Spleen (tissue), 11 donors: ENCODE measurements around the gene FBH1. TPM values are rescaled to one million over a fixed set of nuclear protein-coding genes. Genes with fewer than 3 reads are reported as not detected.

Experiments
- DNase-seq: peaks from one replicate; pipeline ENCODE4 v3.0.0-alpha.2; 2020
- H3K27ac ChIP-seq, 8 donors: fragments of 200-600 bp; sonication (generic) in 7 of 8; 1 replicate in 4 of 8; 2 replicates in 4 of 8; pipeline versions ENCODE4 v1.5.0 to v1.8.0; 2016 to 2021; ENCODE audit warnings: inconsistent platforms in 4 of 8, mild to moderate bottlenecking in 4 of 8, moderate library complexity in 1 of 8
- H3K27me3 ChIP-seq, 7 donors: fragments of 200-600 bp; sonication (generic) in 6 of 7; replicated peaks in 1 of 7; 1 replicate in 4 of 7; 2 replicates in 3 of 7; pipeline versions ENCODE4 v1.5.0 to v1.8.0; 2016 to 2021; ENCODE audit warnings: inconsistent platforms in 3 of 7, mild to moderate bottlenecking in 1 of 7
- H3K36me3 ChIP-seq, 6 donors: fragments of 200-600 bp; sonication (generic) in 5 of 6; 1 replicate in 4 of 6; 2 replicates in 2 of 6; pipeline versions ENCODE4 v1.5.0 to v1.8.0; 2016 to 2021; ENCODE audit warnings: inconsistent platforms in 2 of 6
- H3K4me1 ChIP-seq, 6 donors: fragments of 200-600 bp; sonication (generic) in 5 of 6; 1 replicate in 3 of 6; 2 replicates in 3 of 6; pipeline versions ENCODE4 v1.5.0 to v1.8.0; 2016 to 2021; ENCODE audit warnings: inconsistent platforms in 3 of 6
- H3K4me3 ChIP-seq, 8 donors: fragments of 200-600 bp; sonication (generic) in 7 of 8; 1 replicate in 4 of 8; 2 replicates in 4 of 8; pipeline versions ENCODE4 v1.5.0 to v1.8.0; 2016 to 2021; ENCODE audit warnings: inconsistent platforms in 4 of 8, mild to moderate bottlenecking in 4 of 8, moderate library complexity in 2 of 8
- H3K9me3 ChIP-seq, 8 donors: fragments of 200-600 bp; sonication (generic) in 7 of 8; 1 replicate in 4 of 8; 2 replicates in 4 of 8; pipeline versions ENCODE4 v1.5.0 to v1.8.0; 2016 to 2021; ENCODE audit warnings: inconsistent platforms in 4 of 8
- POLR2A ChIP-seq, 3 donors: fragments of 450-650 bp; IDR thresholded peaks; one replicate each; pipeline ENCODE4 v1.5.1; 2017; ENCODE audit warnings: antibody characterized with exemption in 3 of 3, mild to moderate bottlenecking in 1 of 3
- POLR2AphosphoS5 ChIP-seq, 3 donors: sonication (generic); formaldehyde crosslinking; IDR thresholded peaks; one replicate each; pipeline ENCODE4 v1.5.1; 2017; ENCODE audit warnings: antibody characterized with exemption in 3 of 3
- WGBS, 5 donors: extraction: QIAGEN DNeasy Blood & Tissue Kit in 3 of 5; methylation state at CpG; one replicate each; pipeline versions ENCODE4 v1.1.5 to v1.1.7; 2013 to 2018; 5-methylcytosine and 5-hydroxymethylcytosine counted together
- intact Hi-C: fragments of 100-400 bp; cut with DNase I; formaldehyde crosslinking; loops from one replicate; pipeline ENCODE4 v1.15.0; 2023; ENCODE audit warnings: low total_unique reads
- polyA plus RNA-seq, 3 donors: library from polyadenylated mRNA; stranded (reverse); fragments of 200-250 nt; gene quantifications; one replicate each; pipeline ENCODE4 v1.2.1, GENCODE V29; 2013
- total RNA-seq, 7 donors: library from RNA; depleted of rRNA in 3 of 7; stranded (reverse); fragments of >200 nt in 3 of 7; fragmentation: NEBNext Ultra II Directional in 4 of 7; extraction: Animal tissue kit (Norgen Biotek cat#: 25700) in 4 of 7; gene quantifications; one replicate each; pipeline versions ENCODE4 v1.1.0 to v1.2.1, GENCODE V29; 2016 to 2021
- TF ChIP-seq, protein P1 (sequence below), 11 experiments: fragments of 200-600 bp in 7 of 11; fragments of 450-650 bp in 4 of 11; sonication (generic) in 4 of 11; IDR thresholded peaks in 8 of 11; conservative IDR thresholded peaks in 3 of 11; 1 replicate in 7 of 11; 2 replicates in 4 of 11; pipeline versions ENCODE4 v1.4.0 to v1.8.0; 2016 to 2021; ENCODE audit warnings: antibody characterized with exemption in 11 of 11, inconsistent platforms in 4 of 11, mild to moderate bottlenecking in 1 of 11
- donor health status: healthy with polysubstance abuse.
- donor health status: DM: no; HTN: no; CAD: no; lungs with moderate emphysema.
- donor health status: DM: no; HTN: no; CAD: no.
- donor health status: Bipolar disorder and iron deficiency.
- donor health status: healthy.
- donor health status: DM: no; HTN: no; CAD: no.
- donor health status: DM: yes; HTN: yes; CAD: no.

FBH1 gene
- total and polyA plus RNA-seq, 10 donors, result 33.4 to 118 (median 103) TPM

DNA sequence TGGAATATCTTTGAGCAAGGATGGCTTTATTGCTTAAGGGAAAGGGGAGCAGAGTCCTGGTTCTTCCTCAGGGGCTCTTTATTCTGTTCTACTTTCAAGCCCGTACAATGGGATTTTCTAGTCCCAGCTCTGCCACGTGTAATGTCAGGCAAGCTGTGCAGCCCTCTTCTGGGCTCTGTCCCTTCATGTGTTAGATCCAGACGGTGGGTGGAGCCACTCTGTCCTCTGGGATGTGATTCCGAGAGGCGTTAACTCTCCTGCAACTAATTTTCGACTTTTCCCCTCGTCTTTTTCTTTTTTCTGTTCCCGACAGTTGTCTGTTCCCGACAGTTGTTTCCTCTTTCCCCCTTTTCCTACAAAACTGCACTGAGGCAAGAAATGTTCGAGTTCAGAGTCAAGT lies 34.8 kb downstream of the FBH1 start:
- no peak overlapping the region for H3K4me3 ChIP-seq
- TF ChIP-seq POLR2A (IDR thresholded peaks at IDR 0.05) (no peak), POLR2AphosphoS5 (IDR thresholded peaks at IDR 0.05) (no peak)
- TF ChIP-seq, protein P1, sequence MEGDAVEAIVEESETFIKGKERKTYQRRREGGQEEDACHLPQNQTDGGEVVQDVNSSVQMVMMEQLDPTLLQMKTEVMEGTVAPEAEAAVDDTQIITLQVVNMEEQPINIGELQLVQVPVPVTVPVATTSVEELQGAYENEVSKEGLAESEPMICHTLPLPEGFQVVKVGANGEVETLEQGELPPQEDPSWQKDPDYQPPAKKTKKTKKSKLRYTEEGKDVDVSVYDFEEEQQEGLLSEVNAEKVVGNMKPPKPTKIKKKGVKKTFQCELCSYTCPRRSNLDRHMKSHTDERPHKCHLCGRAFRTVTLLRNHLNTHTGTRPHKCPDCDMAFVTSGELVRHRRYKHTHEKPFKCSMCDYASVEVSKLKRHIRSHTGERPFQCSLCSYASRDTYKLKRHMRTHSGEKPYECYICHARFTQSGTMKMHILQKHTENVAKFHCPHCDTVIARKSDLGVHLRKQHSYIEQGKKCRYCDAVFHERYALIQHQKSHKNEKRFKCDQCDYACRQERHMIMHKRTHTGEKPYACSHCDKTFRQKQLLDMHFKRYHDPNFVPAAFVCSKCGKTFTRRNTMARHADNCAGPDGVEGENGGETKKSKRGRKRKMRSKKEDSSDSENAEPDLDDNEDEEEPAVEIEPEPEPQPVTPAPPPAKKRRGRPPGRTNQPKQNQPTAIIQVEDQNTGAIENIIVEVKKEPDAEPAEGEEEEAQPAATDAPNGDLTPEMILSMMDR (IDR thresholded peaks at IDR 0.05 in 8 of 11, conservative IDR thresholded peaks at IDR 0.05 in 3 of 11), result no peak
- no peaks in the 10 kb centered on the region for H3K9me3 ChIP-seq
- intact Hi-C loops, result no loop called here
- no peaks in the 10 kb centered on the region for H3K4me1 ChIP-seq
- peaks cover 8 to 100% (median 99%) of the 10 kb centered on the region in 6 donors for H3K36me3 ChIP-seq
- H3K27ac ChIP-seq, result no peak overlapping the region
- 88 to 97% (median 94%) methylated on average over 10 of the region's 10 CpGs for WGBS, 5 donors
- DNase-seq, result no peak
- no peaks in the 10 kb centered on the region for H3K27me3 ChIP-seq

DNA sequence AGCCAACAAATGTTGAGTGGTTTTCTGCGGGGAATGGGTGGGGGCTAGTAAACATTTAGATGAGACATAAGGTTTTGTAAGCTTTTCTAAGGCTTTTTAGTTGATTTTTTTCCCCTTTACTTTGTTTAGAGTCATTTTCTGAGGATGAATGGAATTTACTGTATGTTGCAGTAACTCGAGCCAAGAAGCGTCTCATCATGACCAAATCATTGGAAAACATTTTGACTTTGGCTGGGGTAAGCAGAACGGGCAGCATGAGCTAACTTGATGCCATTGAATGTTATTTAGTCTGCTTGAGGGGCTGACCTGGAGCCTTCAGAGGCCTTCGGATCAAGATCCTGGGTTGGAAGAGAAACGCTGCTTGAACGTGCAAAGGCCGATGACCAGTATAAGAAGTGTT lies 37.3 kb downstream of the FBH1 start:
- Histone ChIP-seq H3K36me3 (peaks cover 8 to 100% (median 93%) of the 10 kb centered on the region in 6 donors), H3K4me3 (no peak overlapping the region), H3K27me3 (no peaks in the 10 kb centered on the region), H3K4me1 (no peaks in the 10 kb centered on the region), H3K27ac (no peak overlapping the region), H3K9me3 (no peaks in the 10 kb centered on the region)
- intact Hi-C loops, result no loop called here
- WGBS, 5 donors, result 91 to 97% (median 97%) methylated on average over 8 of the region's 8 CpGs
- no peak for DNase-seq
- TF ChIP-seq, protein P1 (IDR thresholded peaks at IDR 0.05 in 8 of 11, conservative IDR thresholded peaks at IDR 0.05 in 3 of 11), result no peak
- no peak for TF ChIP-seq POLR2AphosphoS5 (IDR thresholded peaks at IDR 0.05)
- no peak for TF ChIP-seq POLR2A (IDR thresholded peaks at IDR 0.05)

DNA sequence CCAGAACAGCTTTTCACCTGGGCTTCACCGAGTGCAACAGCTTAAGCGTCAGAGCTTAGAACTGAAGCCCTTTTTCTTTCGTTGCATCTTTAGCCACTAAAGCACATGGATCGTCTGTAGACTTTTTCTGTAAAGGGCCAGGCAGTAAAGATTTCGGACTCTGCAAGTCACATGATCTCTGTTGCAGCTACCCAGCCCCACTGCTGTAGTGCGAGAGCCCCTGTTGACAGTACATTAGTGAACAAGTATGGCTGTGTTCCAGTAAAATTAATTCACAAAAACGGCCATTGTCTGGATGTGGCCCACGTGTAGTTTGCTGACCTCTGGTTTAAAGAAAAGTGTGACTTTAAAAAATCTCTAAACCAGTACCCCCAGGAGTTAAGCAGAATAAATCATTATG lies 39.4 kb downstream of the FBH1 start:
- H3K36me3 ChIP-seq, result peaks cover 5 to 100% (median 75%) of the 10 kb centered on the region in 6 donors
- no peak for DNase-seq
- no peak overlapping the region for H3K4me3 ChIP-seq
- WGBS, 5 donors, result 83 to 92% (median 89%) methylated on average over 8 of the region's 8 CpGs
- intact Hi-C loops, result no loop called here
- no peaks in the 10 kb centered on the region for H3K4me1 ChIP-seq
- no peaks in the 10 kb centered on the region for H3K9me3 ChIP-seq
- TF ChIP-seq, protein P1 (IDR thresholded peaks at IDR 0.05 in 8 of 11, conservative IDR thresholded peaks at IDR 0.05 in 3 of 11), result no peak
- TF ChIP-seq POLR2A (IDR thresholded peaks at IDR 0.05) (no peak), POLR2AphosphoS5 (IDR thresholded peaks at IDR 0.05) (no peak)
- H3K27ac ChIP-seq, result no peak overlapping the region
- H3K27me3 ChIP-seq, result no peaks in the 10 kb centered on the region

DNA sequence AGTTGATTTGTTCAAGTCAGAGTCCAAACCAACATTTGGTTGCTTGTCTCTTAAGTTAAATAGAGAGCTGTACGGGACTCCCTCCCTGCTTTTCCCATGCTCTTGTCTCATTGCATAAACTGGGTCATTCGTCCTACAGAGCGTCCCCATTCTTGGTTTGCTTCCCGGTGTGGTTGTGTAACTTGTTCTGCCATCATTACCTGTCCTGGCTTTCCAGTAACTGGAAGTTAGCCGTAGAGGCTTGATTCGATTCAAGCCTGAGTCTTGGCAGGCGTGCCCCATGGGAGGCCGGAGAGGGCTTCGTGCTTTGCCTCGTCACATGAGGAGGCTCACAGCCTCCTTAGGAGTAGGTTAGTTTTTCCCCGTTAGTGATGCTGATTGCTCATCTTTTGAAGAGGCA lies 40.2 kb downstream of the FBH1 start:
- intact Hi-C loops, result no loop called here
- WGBS, 5 donors, result 86 to 97% (median 92%) methylated on average over 11 of the region's 11 CpGs
- H3K27me3 ChIP-seq, result no peaks in the 10 kb centered on the region
- H3K27ac ChIP-seq, result no peak overlapping the region
- peaks cover 0 to under 1% (median 0%) of the 10 kb centered on the region in 6 donors for H3K4me1 ChIP-seq
- H3K4me3 ChIP-seq, result no peak overlapping the region
- no peaks in the 10 kb centered on the region for H3K9me3 ChIP-seq
- TF ChIP-seq POLR2AphosphoS5 (IDR thresholded peaks at IDR 0.05) (no peak), POLR2A (IDR thresholded peaks at IDR 0.05) (no peak)
- TF ChIP-seq, protein P1 (IDR thresholded peaks at IDR 0.05 in 8 of 11, conservative IDR thresholded peaks at IDR 0.05 in 3 of 11), result no peak
- H3K36me3 ChIP-seq, result peaks cover 3 to 100% (median 71%) of the 10 kb centered on the region in 6 donors
- no peak for DNase-seq
